IMR-90 (cell line): ENCODE results near the gene HCLS1. TPM values are rescaled to one million over a fixed set of nuclear protein-coding genes. Genes with fewer than 3 reads are reported as not detected.

Source experiments
- ATAC-seq: fragments of 200-7000 bp; cut with Tn5 transposase; 2 replicates; pipeline ENCODE4 v1.9.1; 2020; ENCODE audit warnings: low read depth, mild to moderate bottlenecking, moderate library complexity
- BruUV-seq: library from RNA; stranded (reverse); fragments of 400-500 nt; replicated peaks from 2 replicates; lab custom pipeline; 2021; lab: Mats Ljungman, UMichigan
- CTCF ChIA-PET: fragments of 300-600 bp; formaldehyde crosslinking; extraction: SDS; loops from one replicate; lab custom pipeline; 2021; ENCODE audit warnings: antibody characterized with exemption; lab: Yijun Ruan, JAX
- POLR2A ChIA-PET: fragments of 300-600 bp; sonication (Branson Sonifier 250); formaldehyde crosslinking; loops from one replicate; lab custom pipeline; 2022; ENCODE audit warnings: antibody characterized with exemption; ENCODE audit not compliant: unreplicated experiment; lab: Charles Lee
- DNase-seq: peaks from one replicate; pipeline ENCODE4 v3.0.0; 2013
- H2AFZ ChIP-seq: replicated peaks from 2 replicates; pipeline ENCODE3; 2013; ENCODE audit warnings: low read length, mild to moderate bottlenecking; ENCODE audit not compliant: poor library complexity
- H2AK5ac ChIP-seq: 2 replicates; pipeline ENCODE4 v1.6.1; 2013; ENCODE audit warnings: low read depth, low read length, inconsistent platforms
- H2AK9ac ChIP-seq: replicated peaks from 2 replicates; pipeline ENCODE3; 2013; ENCODE audit warnings: mild to moderate bottlenecking, low read depth, low read length, moderate library complexity; ENCODE audit not compliant: poor library complexity
- H2BK120ac ChIP-seq: 2 replicates; pipeline ENCODE4 v1.6.1; 2013; ENCODE audit warnings: low read depth, low read length, inconsistent platforms
- H2BK15ac ChIP-seq: 3 replicates; pipeline ENCODE4 v1.6.1; 2013; ENCODE audit warnings: low read depth, low read length, inconsistent platforms
- H2BK20ac ChIP-seq: 2 replicates; pipeline ENCODE4 v1.6.1; 2013; ENCODE audit warnings: low read depth, mild to moderate bottlenecking, inconsistent platforms, low read length, moderate library complexity
- H2BK5ac ChIP-seq: 2 replicates; pipeline ENCODE4 v1.6.1; 2013; ENCODE audit warnings: mild to moderate bottlenecking, low read depth, low read length, inconsistent platforms; ENCODE audit not compliant: poor library complexity, severe bottlenecking
- H3K14ac ChIP-seq: replicated peaks from 2 replicates; pipeline ENCODE4 v1.6.1; 2013; ENCODE audit warnings: low read depth, low read length, inconsistent platforms
- H3K18ac ChIP-seq: 2 replicates; pipeline ENCODE4 v1.6.1; 2013; ENCODE audit warnings: low read depth, low read length, control low read depth
- H3K23ac ChIP-seq: 2 replicates; pipeline ENCODE4 v1.6.1; 2013; ENCODE audit warnings: low read depth, low read length, inconsistent platforms
- H3K27ac ChIP-seq: 2 replicates; pipeline ENCODE4 v1.5.1; 2013; ENCODE audit warnings: mild to moderate bottlenecking, control low read depth, low read length; ENCODE audit not compliant: insufficient read depth
- H3K27me3 ChIP-seq: 2 replicates; pipeline ENCODE4 v1.6.1; 2013; ENCODE audit warnings: low read length; ENCODE audit not compliant: control insufficient read depth, insufficient read depth
- H3K36me3 ChIP-seq: 2 replicates; pipeline ENCODE4 v1.6.1; 2013; ENCODE audit warnings: low read length, mixed read lengths; ENCODE audit not compliant: control insufficient read depth, insufficient read depth
- H3K4ac ChIP-seq: 2 replicates; pipeline ENCODE4 v1.6.1; 2013; ENCODE audit warnings: low read depth, low read length, inconsistent platforms
- H3K4me1 ChIP-seq: 2 replicates; pipeline ENCODE4 v1.6.1; 2013; ENCODE audit warnings: low read length, mixed read lengths; ENCODE audit not compliant: control insufficient read depth, insufficient read depth
- H3K4me2 ChIP-seq: 2 replicates; pipeline ENCODE4 v1.6.1; 2013; ENCODE audit warnings: low read depth, mild to moderate bottlenecking, control low read depth, low read length, moderate library complexity
- H3K4me3 ChIP-seq: 2 replicates; pipeline ENCODE4 v1.5.1; 2013; ENCODE audit warnings: low read depth, mild to moderate bottlenecking, control low read depth, low read length, moderate library complexity; ENCODE audit not compliant: insufficient read depth
- H3K56ac ChIP-seq: 2 replicates; pipeline ENCODE4 v1.6.1; 2013; ENCODE audit warnings: low read length, inconsistent platforms; ENCODE audit not compliant: insufficient read depth; ENCODE audit errors: extremely low read depth
- H3K79me1 ChIP-seq, 2 experiments: 2 replicates each; pipeline ENCODE4 v1.6.1; 2013; ENCODE audit warnings: low read length in 2 of 2, inconsistent platforms in 1 of 2, low read depth in 1 of 2
- H3K9ac ChIP-seq: 2 replicates; pipeline ENCODE4 v1.6.1; 2013; ENCODE audit warnings: low read depth, low read length, control low read depth
- H3K9me1 ChIP-seq: 2 replicates; pipeline ENCODE4 v1.6.1; 2013; ENCODE audit warnings: low read length, inconsistent platforms; ENCODE audit not compliant: insufficient read depth
- H3K9me3 ChIP-seq: 2 replicates; pipeline ENCODE4 v1.6.1; 2013; ENCODE audit warnings: low read length; ENCODE audit not compliant: control insufficient read depth, insufficient read depth
- H4K20me1 ChIP-seq: 2 replicates; pipeline ENCODE4 v1.6.1; 2013; ENCODE audit warnings: low read length, inconsistent platforms; ENCODE audit not compliant: insufficient read depth
- H4K5ac ChIP-seq: 2 replicates; pipeline ENCODE4 v1.6.1; 2013; ENCODE audit warnings: mild to moderate bottlenecking, low read depth, low read length, control low read depth
- H4K8ac ChIP-seq, 2 experiments: 2 replicates each; pipeline ENCODE4 v1.6.1; 2013; ENCODE audit warnings: low read depth in 2 of 2, low read length in 2 of 2, control low read depth in 1 of 2, inconsistent platforms in 1 of 2
- H4K91ac ChIP-seq: 2 replicates; pipeline ENCODE4 v1.6.1; 2013; ENCODE audit warnings: low read depth, low read length, inconsistent platforms; ENCODE audit not compliant: insufficient read depth
- FOS ChIP-seq: fragments of 150-350 bp; IDR thresholded peaks from 2 replicates; pipeline ENCODE4 v1.6.1; 2016; ENCODE audit warnings: low read depth, low read length
- MAFK ChIP-seq: IDR thresholded peaks from 2 replicates; pipeline ENCODE4 v1.6.1; 2012; ENCODE audit warnings: low read depth, low read length, improper control_type of control experiment
- MXI1 ChIP-seq: IDR thresholded peaks from 2 replicates; pipeline ENCODE4 v1.6.1; 2012; ENCODE audit warnings: low read depth, mild to moderate bottlenecking, low read length, moderate library complexity, borderline replicate concordance
- USF2 ChIP-seq: fragments of 150-350 bp; IDR thresholded peaks from 2 replicates; pipeline ENCODE4 v1.6.1; 2017; ENCODE audit warnings: mild to moderate bottlenecking, antibody characterized with exemption, low read length, low read depth
- WGBS, 2 experiments: methylation state at CpG; one replicate each; pipeline versions ENCODE4 v1.1.5 to v1.1.7; 2013; ENCODE audit warnings: missing lambda C conversion rate in 2 of 2; ENCODE audit not compliant: insufficient read length in 1 of 2; ENCODE audit errors: extremely low coverage in 2 of 2; 5-methylcytosine and 5-hydroxymethylcytosine counted together
- dilution Hi-C: fragments of 300-500 bp; cut with HindIII; formaldehyde crosslinking; loops from one replicate; pipeline ENCODE4 v1.14.3; 2018; ENCODE audit warnings: low sequenced_read_pairs; ENCODE audit not compliant: unreplicated experiment
- in situ Hi-C: fragments of 300-500 bp; cut with MboI; formaldehyde crosslinking; loops from 3 replicates; pipeline ENCODE4 v1.14.3; 2019; ENCODE audit warnings: low sequenced_read_pairs, inconsistent platforms, mixed read lengths
- intact Hi-C: fragments of 100-400 bp; cut with micrococcal nuclease; formaldehyde crosslinking; loops from 2 replicates; pipeline ENCODE4 v1.10.0; 2022
- polyA plus RNA-seq, 3 experiments: library from polyadenylated mRNA; depleted of rRNA; stranded (reverse); fragments of >200 nt; gene quantifications; 2 replicates each; pipeline ENCODE4 v1.2.3, GENCODE V29; 2012; ENCODE audit warnings: low replicate concordance in 1 of 3
- total RNA-seq: library from RNA; depleted of rRNA; stranded (reverse); fragments of >200 nt; gene quantifications from 2 replicates; pipeline ENCODE4 v1.2.3, GENCODE V29; 2012

HCLS1 gene
- total and polyA plus RNA-seq, 2 of the 4 experiments (the other 2 are of a cell fraction): 0.54 to 0.67 TPM

- Histone ChIP-seq H2AFZ (no peak within 1 kb of the TSS), H2BK120ac (no peak within 1 kb of the TSS), H4K8ac (no peak within 1 kb of the TSS), H3K27ac (no peak within 1 kb of the TSS), H4K5ac (no peak within 1 kb of the TSS), H3K4me1 (no peaks in the 10 kb centered on the region), H3K9me3 (no peaks in the 10 kb centered on the region), H3K14ac (no peak within 1 kb of the TSS), H3K56ac (no peak within 1 kb of the TSS), H2BK15ac (no peak within 1 kb of the TSS), H3K4me2 (no peak within 1 kb of the TSS), H4K20me1 (no peaks in the 10 kb centered on the region), H3K36me3 (no peaks in the 10 kb centered on the region), H2BK5ac (no peak within 1 kb of the TSS), H4K91ac (no peak within 1 kb of the TSS), H3K4me3 (no peak within 1 kb of the TSS), H3K27me3 (peaks cover 5% of the 10 kb centered on the region), H2AK9ac (no peak within 1 kb of the TSS), H3K9me1 (no peaks in the 10 kb centered on the region), H3K18ac (no peak within 1 kb of the TSS), H3K79me1 (no peaks in the 10 kb centered on the region), H3K4ac (no peak within 1 kb of the TSS), H3K23ac (no peak within 1 kb of the TSS), H2AK5ac (no peak within 1 kb of the TSS), H3K9ac (no peak within 1 kb of the TSS), H2BK20ac (no peak within 1 kb of the TSS)
- BruUV-seq: no TSS peak
- in situ Hi-C loops (no loop called here), dilution Hi-C loops (no loop called here), intact Hi-C loops (no loop called here)
- DNase-seq: no peak
- POLR2A ChIA-PET: no interaction called here
- WGBS, 2 experiments: 0% methylated on average over 4 of the region's 11 CpGs; no CpG with 5 or more reads in 1 of the 2 experiments
- no peak for TF ChIP-seq USF2
- TF ChIP-seq MXI1: no peak
- TF ChIP-seq FOS: no peak
- TF ChIP-seq MAFK: peak; percentile 52; the same call in 1 of the 2 replicates
- no peak for ATAC-seq
- CTCF ChIA-PET: interaction anchor here (1.2 kb wide), 1 partner anchor 13 kb away, joined by 3 read pairs; no protein-coding TSS in a partner anchor
These were observed 67.6 kb downstream of the HCLS1 start, which contains the start of gene FBXO40 for GRCh38 chr3:121592856-121593702. TSS of gene FBXO40 (plus strand) at chr3:121593379. CDS start at chr3:121620576, 27,197 bp downstream.
